GM21360 (cell line): ENCODE results near the gene TEKT2.

Source experiments
- ATAC-seq: cut with Tn5 transposase; IDR thresholded peaks from one replicate; pipeline ENCODE4 v1.9.1; 2021; ENCODE audit warnings: mild to moderate bottlenecking, moderate library complexity; ENCODE audit not compliant: unreplicated experiment

The TEKT2 gene, protein sequence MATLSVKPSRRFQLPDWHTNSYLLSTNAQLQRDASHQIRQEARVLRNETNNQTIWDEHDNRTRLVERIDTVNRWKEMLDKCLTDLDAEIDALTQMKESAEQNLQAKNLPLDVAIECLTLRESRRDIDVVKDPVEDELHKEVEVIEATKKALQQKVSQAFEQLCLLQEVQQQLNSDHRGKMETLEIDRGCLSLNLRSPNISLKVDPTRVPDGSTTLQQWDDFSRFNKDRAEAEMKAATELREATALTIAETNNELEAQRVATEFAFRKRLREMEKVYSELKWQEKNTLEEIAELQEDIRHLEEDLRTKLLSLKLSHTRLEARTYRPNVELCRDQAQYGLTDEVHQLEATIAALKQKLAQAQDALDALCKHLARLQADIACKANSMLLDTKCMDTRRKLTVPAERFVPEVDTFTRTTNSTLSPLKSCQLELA

DNA sequence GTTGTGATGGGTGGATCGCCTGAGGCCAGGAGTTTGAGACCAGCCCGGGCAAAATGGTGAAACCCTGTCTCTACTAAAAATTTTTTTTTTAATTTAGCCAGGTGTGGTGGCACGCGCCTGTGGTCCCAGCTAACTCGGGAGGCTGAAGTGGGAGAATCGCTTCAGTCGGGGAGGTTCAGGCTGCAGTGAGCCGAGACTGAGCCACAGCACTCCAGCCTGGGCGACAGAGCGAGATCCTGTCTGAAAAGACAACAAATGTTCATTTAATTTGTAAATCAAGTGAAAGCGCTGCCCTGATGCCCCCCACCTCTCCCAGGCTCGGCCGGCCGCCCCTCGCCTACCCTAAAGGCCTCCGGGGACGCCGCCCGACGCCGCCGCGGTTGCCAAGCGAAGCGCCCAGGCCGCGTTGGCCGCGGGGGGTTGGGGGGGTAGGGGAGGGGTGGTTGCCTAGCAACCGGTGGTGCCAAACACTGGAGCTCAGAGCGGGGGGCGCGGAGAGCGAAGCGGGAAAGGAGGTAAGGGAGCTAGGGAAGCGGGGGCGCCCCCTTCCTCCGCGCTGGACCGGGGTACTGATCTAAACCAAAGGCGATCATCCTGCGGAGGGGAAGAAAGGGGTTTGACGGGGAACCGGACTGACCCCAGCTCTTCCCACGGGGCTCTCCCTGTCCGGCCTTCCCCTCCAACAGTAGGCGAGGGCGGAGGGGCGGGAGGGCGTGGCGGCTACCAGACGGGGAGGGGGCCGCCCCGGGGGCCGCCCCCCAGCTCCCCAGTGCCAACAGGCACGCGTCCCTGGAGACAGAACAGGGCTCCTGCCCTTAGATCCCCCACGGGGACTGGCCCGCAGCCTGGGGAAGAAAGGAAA, at the start of gene TEKT2:
Gene TEKT2 (plus strand): TSS at position 460 of the 862 bp plus-strand sequence. CDS start 828 bp downstream, outside the sequence.
- ATAC-seq: no peak

DNA sequence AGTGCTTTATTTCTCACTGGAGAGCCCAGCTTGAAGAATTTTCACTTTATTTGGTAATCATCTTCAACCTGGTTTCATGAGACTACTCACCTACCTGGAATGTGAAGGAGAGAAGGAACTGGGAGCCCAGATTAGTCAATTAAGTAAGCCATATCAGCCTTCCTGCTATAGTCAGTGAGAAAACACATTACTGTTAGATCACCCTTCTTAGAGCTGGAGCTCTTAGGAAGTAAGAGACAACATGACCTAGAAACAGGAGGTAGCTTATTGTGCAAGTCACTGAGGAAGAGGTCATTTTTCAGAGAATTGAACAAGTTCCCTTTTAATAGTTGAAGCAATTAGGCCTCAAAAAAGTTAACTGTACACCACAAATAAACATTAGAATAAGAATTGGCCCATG, 49.2 kb upstream of the TEKT2 start:
- no peak for ATAC-seq

DNA sequence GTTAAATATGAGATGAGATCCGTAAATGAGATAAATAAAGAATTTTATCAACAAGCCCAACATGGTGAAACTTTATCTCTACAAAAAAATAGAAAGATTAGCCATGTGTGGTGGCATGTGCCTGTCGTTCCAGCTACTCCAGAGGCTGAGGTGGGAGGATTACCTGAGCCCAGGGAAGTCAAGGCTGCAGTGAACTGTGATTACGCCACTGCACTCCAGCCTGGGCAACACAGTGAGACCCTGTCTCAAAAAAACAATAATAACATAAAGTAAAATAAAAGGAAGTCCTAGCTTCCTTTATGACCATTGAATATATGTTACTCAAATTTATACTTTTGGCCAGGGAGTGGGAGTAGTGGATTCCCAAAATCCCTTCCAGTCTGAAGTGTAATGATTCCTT, 48.7 kb upstream of the TEKT2 start:
- no peak for ATAC-seq

DNA sequence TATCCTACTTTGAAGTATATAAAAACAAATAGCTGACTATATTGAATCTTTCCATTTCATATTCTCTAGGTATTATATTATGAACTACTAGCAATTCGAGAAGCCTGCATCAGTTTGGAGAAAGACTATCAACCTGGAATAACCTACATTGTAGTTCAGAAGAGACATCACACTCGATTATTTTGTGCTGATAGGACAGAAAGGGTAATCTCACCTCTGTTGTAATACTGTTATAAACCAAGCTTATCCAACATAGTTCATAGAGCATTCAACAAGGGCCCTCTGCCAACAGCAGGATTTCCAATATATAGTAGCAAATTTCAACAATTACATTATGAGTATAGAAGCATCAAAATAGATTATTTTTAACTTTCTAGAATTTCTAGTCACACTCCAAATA, 43.7 kb upstream of the TEKT2 start:
- no peak for ATAC-seq

DNA sequence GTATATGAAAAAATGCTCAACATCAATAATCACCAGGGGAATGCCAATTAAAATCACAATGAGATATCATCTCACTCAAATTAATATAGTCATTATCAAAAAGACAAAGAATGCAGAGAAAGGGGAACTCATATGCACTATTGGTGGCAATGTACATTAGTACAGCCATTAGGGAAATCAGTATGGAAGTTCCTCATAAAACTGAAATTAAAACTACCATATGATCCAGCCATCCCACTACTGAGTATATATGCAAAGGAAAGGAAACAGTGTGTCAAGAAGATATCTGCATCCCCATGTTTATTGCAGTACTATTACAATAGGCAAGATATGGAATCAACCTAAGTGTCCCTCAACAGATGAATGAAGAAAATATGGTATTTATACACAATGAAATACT, 32.1 kb upstream of the TEKT2 start:
- no peak for ATAC-seq

DNA sequence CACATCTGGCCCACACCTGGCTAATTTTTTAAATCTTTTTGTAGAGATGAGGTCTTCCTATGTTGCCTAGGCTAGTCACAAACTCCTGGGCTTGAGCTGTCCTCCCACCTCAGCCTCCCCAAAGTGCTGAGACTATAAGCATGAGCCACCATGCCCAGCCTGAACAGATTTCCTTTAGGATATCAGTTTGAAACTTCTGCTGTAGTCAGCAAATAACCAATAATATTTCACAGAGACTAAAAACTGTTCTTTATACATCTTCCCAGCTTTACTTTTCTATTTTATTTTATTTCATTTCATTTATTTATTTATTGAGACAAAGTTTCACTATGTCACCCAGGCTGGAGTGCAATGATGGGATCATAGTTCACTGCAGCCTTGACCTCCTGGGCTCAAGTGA, 29.9 kb upstream of the TEKT2 start:
- ATAC-seq: no peak

DNA sequence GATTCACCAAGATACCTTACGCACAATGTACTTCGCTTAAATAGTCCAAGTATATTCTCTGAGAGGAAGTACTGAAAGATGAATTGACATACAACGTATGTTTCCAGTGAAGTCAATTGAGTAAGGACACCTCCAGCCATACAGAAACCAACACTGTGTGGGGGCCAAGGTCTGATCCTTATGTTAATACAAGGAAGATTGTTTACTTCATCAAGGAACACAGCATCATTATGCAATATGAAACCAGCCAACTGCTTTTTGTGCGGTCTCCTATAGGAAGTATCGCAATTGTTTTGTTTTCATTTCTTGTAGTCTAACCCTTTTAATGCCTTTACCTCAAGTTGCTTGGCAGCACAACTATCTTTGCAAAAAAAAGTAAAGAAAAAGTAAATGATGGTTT, 28.2 kb upstream of the TEKT2 start:
- no peak for ATAC-seq

DNA sequence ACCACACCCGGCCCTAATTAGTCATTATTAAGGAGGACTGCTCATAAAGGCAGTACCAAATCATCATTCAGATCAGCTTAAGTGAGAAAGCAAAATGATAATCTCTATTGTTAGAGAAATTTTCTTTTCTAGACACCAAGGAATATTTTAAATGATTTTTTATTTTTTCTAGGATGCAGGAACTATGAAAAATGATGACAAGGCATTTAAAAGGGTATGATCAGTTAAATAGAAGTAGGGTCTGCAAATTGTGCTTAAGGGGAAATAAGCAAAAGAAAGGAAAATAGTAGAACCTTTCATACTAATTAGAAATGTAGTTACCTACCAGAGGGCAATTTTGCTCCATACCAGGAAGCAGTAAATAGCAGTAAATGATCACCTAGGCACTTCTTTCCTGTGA, 21.6 kb upstream of the TEKT2 start:
- ATAC-seq: no peak

DNA sequence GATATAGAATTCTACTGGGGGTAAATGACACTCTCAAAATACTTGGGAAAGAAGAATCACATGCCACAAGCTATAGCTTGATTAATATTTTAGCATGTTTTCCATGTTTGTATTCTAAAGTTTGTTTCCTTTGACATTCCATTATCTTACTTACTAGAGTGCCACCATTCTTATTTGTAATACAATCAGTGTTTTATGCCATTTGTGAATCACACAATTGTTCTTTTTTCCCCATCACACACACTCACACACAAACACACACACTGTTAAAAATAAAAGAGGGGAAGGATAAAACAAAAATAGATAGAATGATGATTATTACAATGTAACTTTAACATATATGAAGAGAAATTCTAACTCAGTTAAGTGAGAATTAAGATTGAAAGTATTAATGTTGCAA, 16.0 kb upstream of the TEKT2 start:
- no peak for ATAC-seq

DNA sequence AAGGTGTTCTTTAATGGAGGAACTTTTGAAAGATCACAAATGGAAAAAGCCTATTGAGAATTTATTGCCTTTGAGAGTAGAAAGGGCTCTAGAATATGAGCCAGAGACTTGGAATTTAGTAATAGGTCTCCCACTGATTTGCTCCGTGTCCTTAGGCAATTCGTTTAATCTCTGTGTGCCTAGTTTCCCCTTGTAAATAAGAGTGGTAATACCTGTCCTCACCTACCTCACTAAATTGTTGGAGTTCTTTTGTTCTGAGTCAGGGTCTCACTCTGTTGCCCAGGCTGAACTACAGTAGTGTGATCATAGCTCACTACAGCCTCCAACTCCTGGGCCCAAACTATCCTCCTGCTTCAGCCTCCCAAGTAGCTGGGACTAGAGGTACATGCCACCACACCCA, 15.0 kb upstream of the TEKT2 start:
- no peak for ATAC-seq

DNA sequence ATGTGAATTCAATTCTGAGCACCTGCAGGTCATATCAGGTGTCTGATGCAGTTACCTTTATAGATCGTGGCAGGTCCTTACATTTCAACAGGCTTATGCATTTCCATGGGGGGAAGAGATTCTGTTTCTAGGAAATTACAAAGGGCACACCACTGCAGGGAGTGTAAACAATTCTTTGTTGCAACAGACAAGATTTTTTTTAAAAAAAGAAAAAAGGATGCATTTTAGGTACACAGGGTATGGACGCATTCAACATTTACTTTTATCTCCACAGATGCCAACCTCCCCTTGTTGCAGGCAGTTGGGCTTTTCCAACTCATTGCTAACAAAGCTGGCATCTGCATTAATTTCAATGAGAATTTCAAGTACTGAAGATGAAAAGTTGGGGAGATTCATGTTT, 13.5 kb upstream of the TEKT2 start:
- no peak for ATAC-seq

DNA sequence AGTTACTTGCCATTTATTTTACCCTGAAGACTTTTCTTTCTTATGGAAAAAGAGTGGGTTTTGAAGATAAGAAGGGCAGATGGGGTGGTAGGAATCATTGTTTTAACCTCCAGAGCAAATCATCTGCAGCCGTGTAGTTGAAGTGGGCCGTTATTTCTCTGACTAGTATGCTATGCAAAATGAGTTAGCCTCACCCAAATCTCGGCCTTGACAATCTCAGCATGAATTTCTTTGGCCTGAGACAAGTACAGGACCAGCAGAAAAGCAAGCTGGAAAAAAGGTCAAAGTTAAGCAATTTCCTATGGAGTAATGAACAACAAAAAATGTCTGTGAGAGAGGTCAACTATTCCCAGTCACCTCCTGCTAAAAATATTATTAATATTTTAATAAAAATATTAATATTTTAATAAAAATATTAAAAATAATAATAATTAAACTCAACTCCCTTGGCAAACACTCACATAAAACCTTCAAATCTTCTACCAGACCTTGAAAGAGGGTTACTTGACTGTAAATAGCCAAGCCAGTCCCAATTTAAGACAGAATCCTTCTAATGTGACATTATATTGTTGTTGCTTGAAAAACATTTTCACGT, 6.8 kb upstream of the TEKT2 start:
- no peak for ATAC-seq

DNA sequence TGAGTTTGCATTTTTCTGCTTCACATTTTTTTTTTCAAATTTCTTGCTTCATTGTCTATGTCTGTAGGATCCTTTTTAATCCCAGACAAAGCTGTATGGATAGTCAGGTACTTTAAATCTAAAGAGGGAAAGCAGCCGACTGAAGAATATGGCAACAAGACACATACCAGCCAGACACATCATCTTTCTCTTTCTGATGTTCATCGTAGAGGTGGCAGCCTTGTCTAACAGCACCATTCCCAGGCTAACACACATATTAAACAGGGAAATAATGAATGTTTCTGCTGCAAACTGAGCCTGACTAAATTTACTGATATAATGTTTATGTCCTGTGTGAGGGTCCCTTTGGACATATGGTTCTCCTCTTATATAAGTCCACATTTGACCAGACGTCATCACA, 3.7 kb upstream of the TEKT2 start:
- ATAC-seq: no peak

DNA sequence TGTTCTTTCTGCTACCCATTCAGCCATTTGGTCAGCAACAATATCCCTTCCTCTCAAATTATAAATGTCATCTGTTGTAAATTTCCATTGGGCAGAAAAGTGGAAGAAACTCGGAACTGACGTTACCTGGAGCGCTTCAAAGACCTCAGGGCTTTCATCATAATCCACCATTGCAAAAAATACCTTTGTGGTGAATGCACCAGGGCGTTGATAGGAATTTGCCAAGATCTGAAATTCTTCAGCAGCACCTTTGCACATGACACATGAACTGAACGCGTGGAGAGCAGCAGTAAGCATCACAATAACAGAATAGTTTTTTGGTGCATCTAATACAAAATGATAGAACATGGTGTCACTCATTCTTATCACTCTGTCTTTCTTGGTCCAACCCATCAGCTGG, 3.1 kb upstream of the TEKT2 start:
- no peak for ATAC-seq

DNA sequence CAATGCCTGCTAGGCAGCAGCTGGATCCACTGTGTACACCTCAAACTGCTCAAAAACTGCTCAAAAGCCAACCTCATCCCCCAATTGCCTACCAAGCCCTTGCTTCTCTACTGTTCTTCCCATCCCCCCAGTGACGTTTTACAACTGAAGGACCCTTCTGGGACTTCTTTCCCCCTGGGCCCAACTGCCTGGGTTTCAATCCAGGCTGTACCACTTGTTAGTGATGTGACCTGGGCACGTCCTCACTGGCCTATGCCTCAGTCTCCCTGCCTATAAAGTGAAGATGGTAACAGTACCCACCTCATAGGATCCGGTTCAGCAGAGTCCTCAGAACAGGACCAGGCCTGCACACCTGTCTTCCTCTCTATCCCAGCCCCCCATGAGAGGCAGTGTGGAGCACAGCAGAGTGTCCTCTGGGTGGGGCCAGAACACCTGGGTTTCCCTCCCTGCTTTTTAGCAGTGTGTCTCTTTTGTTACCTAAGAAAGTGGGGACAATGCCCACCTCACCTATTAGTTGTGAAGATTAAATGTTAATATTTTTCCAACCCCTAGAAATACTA, 1.9 kb upstream of the TEKT2 start:
- ATAC-seq: no peak

DNA sequence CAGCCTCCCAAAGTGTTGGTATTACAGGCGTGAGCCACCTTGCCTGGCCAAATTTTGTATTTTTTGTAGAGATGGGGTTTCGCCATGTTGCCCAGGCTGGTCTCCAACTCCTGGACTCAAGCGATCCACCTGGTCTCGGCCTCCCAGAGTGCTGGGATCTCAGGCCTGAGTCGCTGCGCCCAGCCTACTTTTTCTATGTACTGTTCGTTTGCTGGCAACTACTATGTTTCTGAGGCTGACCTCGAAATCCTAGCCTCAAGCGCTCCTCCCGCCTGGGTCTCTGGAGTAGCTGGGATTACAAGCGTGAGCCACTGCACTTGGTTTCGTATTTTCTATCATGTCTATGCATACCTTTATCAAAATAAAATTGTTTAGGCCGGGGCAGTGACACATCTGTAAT, 675 bp upstream of the TEKT2 start:
- ATAC-seq: no peak

DNA sequence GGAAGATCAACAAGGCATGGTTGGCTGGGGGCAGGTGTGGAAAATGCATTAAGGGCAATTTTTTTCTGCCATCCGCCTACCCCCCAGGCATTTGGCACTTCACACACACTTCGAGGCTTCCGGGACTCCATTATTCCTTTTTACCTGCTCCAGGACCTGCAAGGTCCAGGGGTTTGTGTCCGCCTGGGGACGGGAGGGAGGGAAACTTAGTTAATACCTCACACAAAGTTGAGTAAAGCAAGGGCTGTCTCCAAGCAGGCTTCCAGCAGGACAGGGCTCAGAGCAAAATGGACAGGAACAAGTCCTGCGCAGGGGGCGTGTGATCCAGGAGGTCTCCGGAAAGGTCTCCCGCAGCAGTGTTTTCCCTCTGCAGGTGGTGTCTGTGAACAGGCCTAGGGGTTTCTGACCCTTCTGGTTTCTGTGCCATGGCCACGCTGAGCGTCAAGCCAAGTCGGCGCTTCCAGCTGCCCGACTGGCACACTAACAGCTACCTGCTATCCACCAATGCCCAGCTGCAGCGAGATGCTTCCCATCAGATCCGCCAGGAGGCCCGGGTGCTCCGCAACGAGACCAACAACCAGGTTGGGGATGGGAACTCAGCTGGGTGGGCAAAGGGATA, 712 bp downstream of the TEKT2 start:
- no peak for ATAC-seq

DNA sequence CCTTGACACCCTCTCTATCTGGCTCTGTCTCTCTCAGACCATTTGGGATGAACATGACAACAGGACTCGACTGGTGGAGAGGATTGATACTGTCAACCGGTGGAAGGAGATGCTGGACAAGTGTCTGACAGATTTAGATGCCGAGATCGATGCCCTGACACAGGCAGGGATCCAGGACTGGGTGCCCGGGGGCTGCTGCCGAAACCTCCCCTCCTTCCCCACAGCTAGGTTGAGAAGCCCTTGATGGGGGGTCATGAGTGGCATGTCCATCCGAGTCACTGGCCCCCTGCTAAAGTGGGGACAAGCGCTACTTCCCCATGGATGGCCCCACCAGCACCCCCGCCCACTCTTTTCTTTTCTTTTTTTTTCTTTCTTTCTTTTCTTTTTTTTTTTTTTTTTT, 1.2 kb downstream of the TEKT2 start:
- no peak for ATAC-seq

DNA sequence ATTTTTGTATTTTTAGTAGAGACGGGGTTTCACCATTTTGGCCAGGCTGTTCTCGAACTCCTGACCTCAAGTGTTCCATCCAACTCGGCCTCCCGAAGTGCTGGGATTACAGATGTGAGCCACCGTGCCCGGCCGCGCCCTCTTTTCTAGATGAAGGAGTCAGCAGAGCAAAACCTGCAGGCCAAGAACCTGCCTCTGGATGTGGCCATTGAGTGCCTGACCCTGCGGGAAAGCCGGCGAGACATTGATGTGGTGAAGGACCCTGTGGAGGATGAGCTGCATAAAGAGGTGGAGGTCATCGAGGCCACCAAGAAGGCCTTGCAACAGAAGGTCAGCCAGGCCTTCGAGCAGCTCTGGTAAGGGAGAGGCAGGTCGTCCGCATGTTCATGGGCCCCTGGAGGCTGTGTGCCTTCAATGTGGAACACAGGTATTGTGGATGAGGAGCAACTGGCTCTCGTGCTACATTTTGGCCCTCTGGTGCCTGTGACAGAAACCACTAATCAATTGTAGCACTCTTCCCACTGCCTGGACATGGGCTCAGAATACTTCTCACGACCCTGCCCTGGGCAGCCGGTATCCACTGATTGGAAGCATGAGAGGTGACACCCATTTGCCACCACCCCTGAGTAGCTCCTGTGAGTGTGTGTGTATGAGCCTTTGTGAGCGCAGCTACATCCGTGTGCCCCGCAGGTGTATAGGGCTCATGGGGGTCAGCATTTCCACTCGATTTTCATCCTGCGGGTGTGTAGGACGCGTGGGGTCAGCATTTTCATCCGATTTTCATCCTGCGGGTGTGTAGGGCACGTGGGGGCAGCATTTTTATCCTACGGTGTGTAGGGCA, 2.0 kb downstream of the TEKT2 start:
- no peak for ATAC-seq
